Measurements from ENCODE around the gene REM1.
"Not testable (repeated sequence)": the region's sequence is repeated elsewhere in the genome, so short reads cannot be mapped to it uniquely, and the experiment has no call there.

Gene REM1

GRCh38 chr20:31485450-31486339 is 10.6 kb downstream of the REM1 start:
- peak; percentile 4 for DNase-seq (ENCODE audit: low spot score)

DNA sequence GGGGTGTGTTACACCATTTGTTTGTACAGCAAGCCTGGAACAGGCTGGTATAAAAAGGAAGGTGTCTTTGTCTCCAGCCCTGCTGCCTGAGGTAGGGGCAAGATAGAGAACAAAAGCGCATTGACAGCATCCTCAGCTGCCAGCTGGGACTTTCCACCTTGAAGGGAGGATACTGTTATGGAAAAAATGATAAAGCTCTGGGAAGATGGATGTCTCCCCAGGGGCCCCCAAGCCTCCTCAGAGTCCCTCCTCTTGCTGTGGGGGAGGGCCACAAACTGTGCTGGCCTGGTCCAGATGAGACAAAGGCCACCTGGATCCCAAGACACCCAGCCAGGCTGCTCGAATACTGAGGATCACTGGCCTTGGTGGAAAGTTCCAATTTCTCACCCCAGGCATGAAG is 13.0 kb downstream of the REM1 start:
- DNase-seq (ENCODE audit: low spot score) = no peak

DNA sequence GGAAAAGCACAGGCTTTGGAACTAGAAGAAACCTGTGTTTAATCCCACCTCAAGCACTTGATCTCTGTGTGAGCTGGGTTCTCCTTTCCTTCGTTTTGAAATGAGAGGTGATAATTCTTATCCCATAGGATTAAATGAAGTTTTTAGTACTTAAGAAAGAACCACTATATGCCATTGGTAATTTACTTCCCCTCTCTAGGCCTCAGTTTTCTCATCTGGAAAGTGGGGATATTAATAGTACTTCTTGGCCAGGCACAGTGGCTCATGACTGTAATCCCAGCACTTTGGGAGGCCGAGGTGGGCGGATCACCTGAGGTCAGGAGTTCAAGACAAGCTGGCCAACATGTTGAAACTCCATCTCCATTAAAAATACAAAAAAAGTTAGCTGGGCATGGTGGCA is 14.1 kb downstream of the REM1 start:
- no peak for DNase-seq (ENCODE audit: low spot score)

GRCh38 chr20:31490752-31491151 is 15.7 kb downstream of the REM1 start:
- DNase-seq (ENCODE audit: low spot score) = no peak

- DNase-seq (ENCODE audit: low spot score) = no peak
These were observed 19.0 kb downstream of the REM1 start for GRCh38 chr20:31494131-31494530.

DNA sequence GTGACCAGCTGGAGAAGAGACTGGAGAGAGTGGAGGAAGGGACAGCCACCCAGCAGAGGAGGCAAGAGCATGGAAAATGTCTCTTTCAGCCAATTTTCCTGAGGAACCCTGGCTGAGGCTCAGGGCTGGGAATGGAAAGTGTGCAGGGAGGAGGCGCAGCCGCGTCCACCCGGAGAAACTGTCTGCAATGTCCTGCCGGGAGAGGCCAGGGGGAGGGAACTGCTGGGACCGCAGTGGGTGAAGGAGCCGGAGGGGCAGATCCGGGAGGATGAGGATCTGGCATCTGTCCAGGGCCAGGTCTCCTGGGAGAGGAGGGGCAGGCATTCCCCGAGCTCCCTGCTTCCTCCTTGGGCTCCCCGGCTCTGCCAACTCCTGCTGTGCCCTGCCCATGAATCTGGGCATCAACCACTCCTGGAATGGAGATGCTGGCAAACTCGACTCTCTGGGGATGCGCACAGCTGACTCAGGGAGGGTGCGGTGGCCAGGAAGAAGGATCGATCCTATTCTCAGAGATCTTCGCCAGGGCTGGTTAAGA is 21.7 kb downstream of the REM1 start:
- DNase-seq (ENCODE audit: low spot score) = no peak

DNA sequence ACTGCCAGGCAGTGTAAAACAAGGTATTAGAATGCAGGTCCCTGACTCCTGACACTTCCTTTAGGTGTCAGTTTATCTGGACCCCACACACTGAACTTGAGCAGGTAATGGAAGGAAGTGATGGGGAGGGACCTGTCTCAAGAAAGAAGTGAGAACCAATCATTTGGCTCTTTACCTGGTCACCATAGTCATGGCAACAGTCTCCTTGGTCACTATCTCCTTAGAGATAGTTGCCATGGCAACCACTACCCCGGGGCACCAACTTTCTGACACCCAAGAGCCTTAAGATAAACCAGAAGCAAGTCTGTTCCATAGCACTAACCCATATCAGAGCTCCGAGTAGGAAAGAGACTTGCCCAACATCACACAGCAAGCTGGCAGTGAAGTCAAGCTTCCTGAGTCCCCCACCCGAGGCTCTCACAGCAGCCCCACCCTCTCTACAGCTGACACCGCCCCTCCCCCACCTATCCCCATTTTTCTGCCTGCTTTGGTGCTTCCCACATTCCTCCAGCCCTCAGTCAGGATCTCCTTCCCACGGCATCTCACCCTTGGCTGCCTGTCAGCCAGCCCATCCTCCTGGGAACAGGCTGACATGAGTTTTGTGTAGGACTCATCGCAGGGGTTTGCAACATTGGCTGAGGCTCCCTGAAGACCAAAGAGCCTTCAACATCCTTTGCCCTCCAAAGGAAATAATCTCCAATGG is 22.9 kb downstream of the REM1 start:
- DNase-seq (ENCODE audit: low spot score) = no peak

DNA sequence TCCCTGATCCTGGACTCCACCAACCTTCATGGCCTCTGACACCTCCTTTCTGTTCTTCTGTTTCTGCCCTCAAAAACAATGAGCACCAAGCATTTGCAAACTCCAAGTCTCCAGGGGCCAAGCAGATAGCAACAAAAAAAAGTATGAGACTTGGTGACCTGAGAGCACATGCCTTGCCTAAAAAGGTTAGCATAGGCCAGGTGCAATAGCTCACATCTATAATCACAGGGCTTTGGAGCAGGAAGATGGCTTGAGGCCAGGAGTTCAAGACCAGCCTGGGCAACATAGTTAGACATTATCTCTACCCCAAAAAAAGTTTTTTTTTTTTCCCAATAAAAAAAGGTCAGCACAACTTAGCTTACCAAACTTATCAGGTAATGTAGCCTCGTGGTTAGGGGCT is 25.4 kb downstream of the REM1 start:
- no peak for DNase-seq (ENCODE audit: low spot score)

GRCh38 chr20:31502884-31503673 is 28.0 kb downstream of the REM1 start:
- DNase-seq (ENCODE audit: low spot score) = peak; percentile 63

- DNase-seq (ENCODE audit: low spot score) = no peak
These were observed 30.8 kb downstream of the REM1 start for GRCh38 chr20:31505903-31506302.

DNA sequence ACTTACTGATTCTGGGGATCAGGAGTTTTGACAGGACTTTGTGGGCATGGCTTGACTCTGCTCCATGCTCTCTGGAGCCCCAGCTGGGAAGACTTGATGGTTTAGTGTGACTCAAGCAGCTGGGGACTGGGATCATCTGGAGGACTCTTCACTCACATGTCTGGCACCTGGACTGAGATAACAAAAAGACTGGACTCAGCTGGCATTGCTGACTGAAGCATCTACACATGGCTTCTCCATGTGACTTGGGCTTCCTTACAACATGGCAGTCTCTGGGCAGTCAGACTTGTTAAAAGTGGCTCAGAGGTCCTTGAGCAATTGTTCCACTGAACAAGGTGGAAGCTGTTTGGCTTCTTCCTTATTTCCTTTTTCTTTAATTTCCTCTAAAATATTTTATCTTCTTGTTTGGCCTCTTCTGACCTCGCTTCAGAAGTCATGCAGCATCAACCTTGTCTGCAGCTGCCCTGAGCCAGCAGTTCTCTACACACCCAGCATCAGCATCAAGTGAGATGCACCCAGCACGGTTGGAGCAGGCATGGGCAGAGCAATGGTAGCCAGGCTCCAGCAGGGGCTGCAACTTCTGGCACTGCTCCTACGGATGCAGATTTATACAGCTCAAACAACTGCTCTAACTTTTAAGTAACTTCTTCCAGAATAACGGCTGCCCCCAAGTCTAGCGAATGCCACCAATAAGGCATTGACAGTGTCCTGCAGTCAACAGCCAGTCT is 33.6 kb downstream of the REM1 start:
- DNase-seq (ENCODE audit: low spot score) = no peak

GRCh38 chr20:31514154-31515071 is 39.3 kb downstream of the REM1 start, which contains the start of gene HM13:
Gene HM13, plus strand, starts transcription at chr20:31514442. Its CDS starts 110 bp downstream, at chr20:31514552.
- peak; percentile 89 for DNase-seq (ENCODE audit: low spot score)

DNA sequence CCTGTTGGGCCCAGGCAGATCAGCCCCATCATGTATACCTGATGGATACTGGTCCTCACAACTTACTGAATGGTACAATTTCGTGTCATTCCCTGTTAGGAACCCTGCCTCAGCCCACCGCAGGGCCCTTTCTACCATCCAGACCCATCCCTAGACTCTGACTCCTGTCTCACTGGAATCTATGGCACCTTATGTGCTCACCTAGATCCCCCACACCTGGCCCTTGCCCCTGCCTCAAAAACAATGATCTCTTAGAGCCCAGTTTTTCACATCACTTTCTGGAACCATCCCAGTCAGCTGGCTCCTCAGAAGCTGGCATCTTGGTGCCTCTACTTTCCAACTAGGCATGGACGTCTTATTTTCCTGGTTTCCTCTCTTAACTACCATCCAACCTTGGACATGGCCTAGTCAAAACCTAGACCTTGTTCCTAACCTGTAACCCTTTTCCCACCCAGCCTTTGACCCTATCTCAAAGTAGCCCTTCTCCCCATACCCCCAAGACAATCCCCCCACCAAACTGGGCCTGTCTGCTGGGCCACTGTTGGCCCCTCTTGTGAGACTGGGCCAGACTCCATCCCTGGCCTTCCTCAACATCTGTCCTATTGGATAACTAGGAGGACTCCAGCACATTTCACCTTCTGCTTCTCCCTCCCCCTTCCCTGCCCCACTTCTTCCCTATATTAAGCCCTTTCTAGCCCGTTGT is 40.1 kb downstream of the REM1 start:
- DNase-seq (ENCODE audit: low spot score) = no peak

DNA sequence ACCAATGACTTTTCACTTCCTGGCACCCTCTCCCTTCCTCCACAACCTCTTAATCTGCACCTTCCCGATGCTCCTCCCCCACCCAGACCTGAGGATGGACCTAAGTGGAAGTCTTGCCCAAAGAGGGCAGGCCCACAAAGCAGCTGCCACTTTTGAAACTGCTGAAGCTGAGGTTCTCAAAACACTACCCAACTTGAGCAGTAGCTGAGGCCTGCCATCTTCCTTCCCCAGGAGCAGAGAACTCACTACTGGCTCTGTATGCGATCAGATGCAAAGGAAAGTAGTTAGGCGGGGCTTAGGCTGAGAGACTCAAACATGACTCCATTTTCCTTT is 40.7 kb downstream of the REM1 start:
- no peak for DNase-seq (ENCODE audit: low spot score)

- no peak for DNase-seq (ENCODE audit: low spot score)
These were observed 41.1 kb downstream of the REM1 start for GRCh38 chr20:31516166-31516565.

DNA sequence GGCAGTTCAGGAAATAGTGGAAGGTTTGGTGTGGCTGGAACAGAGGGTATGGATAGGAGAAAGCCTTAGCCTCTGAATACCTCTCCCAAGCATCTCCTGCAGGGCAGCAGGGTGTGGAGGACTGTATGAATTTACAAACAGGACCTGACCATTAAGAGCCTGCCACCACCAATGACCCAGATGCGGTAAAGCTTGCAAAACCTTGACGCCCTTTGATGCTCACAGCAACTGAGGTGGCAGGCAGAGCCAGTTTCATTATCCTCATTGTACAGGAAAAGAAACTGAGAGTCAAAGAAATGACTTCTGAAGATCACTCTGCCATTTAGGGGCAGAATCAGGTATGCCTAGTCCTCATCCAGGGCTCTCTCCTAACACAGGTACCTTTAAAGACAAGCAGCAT is 41.6 kb downstream of the REM1 start:
- no peak for DNase-seq (ENCODE audit: low spot score)

- no peak for DNase-seq (ENCODE audit: low spot score)
These were observed 42.3 kb downstream of the REM1 start for GRCh38 chr20:31517373-31517772.

GRCh38 chr20:31521267-31521666 is 46.2 kb downstream of the REM1 start:
- DNase-seq (ENCODE audit: low spot score) = not testable (repeated sequence)

DNA sequence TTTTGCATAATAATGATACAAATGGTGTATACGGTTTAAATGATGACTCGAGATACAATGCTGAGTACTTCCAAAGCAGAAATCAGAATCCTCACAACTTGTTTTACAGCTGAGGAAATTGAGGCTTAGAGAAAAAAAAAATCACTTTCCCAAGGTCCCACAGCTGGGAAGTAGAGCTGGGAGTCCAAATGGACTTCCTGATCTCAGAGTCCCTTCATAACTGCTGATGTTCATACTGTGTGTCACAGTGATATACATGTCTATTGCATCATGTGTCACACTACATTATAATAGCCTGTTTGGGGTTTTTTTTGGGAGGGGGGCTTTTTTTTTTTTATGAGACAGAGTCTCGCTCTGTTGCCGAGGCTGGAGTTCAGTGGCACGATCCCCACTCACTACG is 47.6 kb downstream of the REM1 start:
- no peak for DNase-seq (ENCODE audit: low spot score)
